Measurements from ENCODE around the gene PDE7B. TPM values are rescaled to one million over a fixed set of nuclear protein-coding genes. Genes with fewer than 3 reads are reported as not detected.

PDE7B gene
- total RNA-seq, 1 donor from 2014 or later = 11.1 TPM

DNA sequence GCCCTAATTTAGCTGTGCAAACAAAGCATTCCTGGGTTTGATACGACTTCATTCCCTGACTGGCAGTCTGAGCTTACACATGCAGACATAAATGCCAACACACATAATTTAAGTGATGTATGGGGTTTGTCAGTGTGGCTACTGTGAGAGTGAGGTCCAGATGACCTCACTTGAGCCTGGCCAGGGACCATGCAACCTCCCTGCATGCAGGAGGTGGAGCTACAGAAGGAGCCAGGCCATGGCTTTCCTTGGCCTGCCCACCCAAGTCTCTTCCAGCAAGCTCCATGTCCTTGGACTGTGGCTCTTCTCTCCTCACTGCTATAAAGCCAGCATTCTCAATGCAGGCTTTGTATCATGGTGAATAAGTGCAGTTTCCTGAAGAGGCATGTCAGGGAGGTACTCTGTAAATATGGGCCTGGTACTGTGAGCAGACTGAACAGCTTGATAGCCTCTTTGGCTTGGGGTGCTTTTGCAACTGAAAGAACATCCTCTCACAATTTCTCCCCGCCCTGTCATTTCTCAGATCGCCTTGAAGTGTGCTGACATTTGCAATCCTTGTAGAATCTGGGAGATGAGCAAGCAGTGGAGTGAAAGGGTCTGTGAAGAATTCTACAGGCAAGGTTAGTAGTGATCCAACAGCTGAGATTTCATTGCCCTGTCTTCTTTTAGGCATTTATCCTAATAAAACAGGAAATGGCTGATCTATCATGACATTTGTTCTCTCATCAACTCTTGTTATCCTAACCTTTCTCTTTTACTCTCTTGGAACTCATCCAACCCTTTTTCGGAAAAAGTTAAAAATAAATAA is 329.4 kb downstream of the PDE7B start:
- H3K36me3 Mint-ChIP-seq (ENCODE audit: low read depth) = peaks cover 10% of the 10 kb centered on the region
- no peak for DNase-seq (ENCODE audit: low spot score)
- H3K4me1 Mint-ChIP-seq (ENCODE audit: low read depth) = no peaks in the 10 kb centered on the region
- no peaks in the 10 kb centered on the region for H3K9me3 Mint-ChIP-seq
- no peak overlapping the region for H3K4me3 Mint-ChIP-seq
- H3K27me3 Mint-ChIP-seq (ENCODE audit: insufficient read depth) = no peaks in the 10 kb centered on the region
- intact Hi-C loops (cut with micrococcal nuclease) = no loop called here
- no peak overlapping the region for H3K27ac Mint-ChIP-seq

- Mint-ChIP-seq H3K4me1 (ENCODE audit: low read depth) (no peaks in the 10 kb centered on the region), H3K9me3 (no peaks in the 10 kb centered on the region), H3K27ac (no peak overlapping the region), H3K4me3 (no peak overlapping the region), H3K36me3 (ENCODE audit: low read depth) (peaks cover 10% of the 10 kb centered on the region), H3K27me3 (ENCODE audit: insufficient read depth) (no peaks in the 10 kb centered on the region)
- DNase-seq (ENCODE audit: low spot score) = no peak
- intact Hi-C loops (cut with micrococcal nuclease) = no loop called here
These were observed 330.0 kb downstream of the PDE7B start for GRCh38 chr6:136181512-136181833.

DNA sequence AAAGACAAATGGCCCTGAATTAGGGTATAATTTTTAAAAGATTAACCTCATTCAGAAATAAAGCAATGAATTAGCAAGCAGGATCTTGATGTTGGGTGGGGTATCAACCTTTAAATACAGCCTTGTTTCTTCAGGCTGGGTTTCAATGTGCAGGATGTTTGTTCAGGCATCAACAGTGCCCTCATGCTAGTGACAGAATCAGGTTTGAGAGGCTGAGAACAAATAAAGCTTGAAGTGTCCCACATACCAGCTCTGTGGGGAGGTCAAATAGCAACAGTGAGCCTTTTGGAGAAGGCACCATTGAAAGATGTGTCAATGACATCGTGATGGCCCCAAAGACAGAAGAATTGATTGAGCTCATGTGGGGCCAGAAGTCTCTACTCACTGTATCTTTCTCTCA is 330.4 kb downstream of the PDE7B start:
- intact Hi-C loops (cut with micrococcal nuclease) = no loop called here
- H3K27ac Mint-ChIP-seq = no peak overlapping the region

GRCh38 chr6:136184738-136185137 is 333.2 kb downstream of the PDE7B start:
- intact Hi-C loops (cut with micrococcal nuclease) = no loop called here
- Mint-ChIP-seq H3K4me3 (no peak overlapping the region), H3K36me3 (ENCODE audit: low read depth) (peaks cover 6% of the 10 kb centered on the region)

More for the DNA sequence above, 330.4 kb downstream of the PDE7B start:
- no peak overlapping the region for H3K4me3 Mint-ChIP-seq
- no peak for DNase-seq (ENCODE audit: low spot score)
- no peaks in the 10 kb centered on the region for H3K9me3 Mint-ChIP-seq
- H3K4me1 Mint-ChIP-seq (ENCODE audit: low read depth) = no peaks in the 10 kb centered on the region
- no peaks in the 10 kb centered on the region for H3K27me3 Mint-ChIP-seq (ENCODE audit: insufficient read depth)
- peaks cover 10% of the 10 kb centered on the region for H3K36me3 Mint-ChIP-seq (ENCODE audit: low read depth)

DNA sequence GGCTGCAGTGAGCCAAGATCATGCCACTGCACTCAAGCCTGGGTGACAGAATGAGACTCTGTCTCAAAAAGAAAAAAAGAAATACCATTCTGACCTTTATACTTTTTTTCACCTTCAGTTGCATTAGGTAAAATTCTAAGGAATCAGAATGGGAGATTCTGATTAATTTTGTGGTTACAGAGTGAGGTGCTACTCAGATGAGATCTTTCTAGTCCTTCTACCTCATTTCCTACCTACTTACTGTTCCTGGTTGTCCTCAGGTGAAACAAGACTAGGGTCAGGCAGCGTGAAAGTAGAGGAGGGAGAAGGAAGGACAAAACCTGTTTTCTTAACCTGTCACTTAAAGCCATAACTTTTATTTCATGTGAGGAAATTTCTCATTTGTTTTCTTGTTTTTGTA is 334.9 kb downstream of the PDE7B start:
- no peak for DNase-seq (ENCODE audit: low spot score)
- no peak overlapping the region for H3K4me3 Mint-ChIP-seq
- H3K27ac Mint-ChIP-seq = no peak overlapping the region
- H3K4me1 Mint-ChIP-seq (ENCODE audit: low read depth) = no peaks in the 10 kb centered on the region
- intact Hi-C loops (cut with micrococcal nuclease) = no loop called here
- H3K27me3 Mint-ChIP-seq (ENCODE audit: insufficient read depth) = no peaks in the 10 kb centered on the region
- H3K36me3 Mint-ChIP-seq (ENCODE audit: low read depth) = peaks cover 3% of the 10 kb centered on the region
- no peaks in the 10 kb centered on the region for H3K9me3 Mint-ChIP-seq

More at GRCh38 chr6:136184738-136185137, 333.2 kb downstream of the PDE7B start:
- H3K9me3 Mint-ChIP-seq = no peaks in the 10 kb centered on the region
- H3K4me1 Mint-ChIP-seq (ENCODE audit: low read depth) = no peaks in the 10 kb centered on the region
- no peak for DNase-seq (ENCODE audit: low spot score)
- no peak overlapping the region for H3K27ac Mint-ChIP-seq
- no peaks in the 10 kb centered on the region for H3K27me3 Mint-ChIP-seq (ENCODE audit: insufficient read depth)

DNA sequence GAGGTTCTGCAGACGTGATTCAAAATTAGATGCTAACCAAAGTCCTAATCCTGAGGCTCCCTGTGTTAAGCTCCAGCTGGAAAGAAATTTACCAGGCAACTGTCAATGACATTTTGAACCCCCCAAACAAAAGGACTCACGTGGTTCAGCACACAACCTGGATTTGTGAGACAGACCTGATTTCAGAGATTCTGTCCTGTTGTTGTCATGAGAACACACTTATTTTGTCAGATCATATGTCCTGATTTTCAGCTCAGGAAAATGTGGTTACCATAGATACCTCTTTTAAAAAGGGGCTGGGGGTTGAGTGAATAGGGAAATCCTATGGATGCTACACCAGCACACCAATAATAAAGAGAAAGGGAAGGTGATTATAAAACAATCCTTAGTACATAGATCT is 337.0 kb downstream of the PDE7B start:
- H3K9me3 Mint-ChIP-seq = no peaks in the 10 kb centered on the region
- H3K4me3 Mint-ChIP-seq = no peak overlapping the region
- peaks cover 2% of the 10 kb centered on the region for H3K27me3 Mint-ChIP-seq (ENCODE audit: insufficient read depth)
- H3K27ac Mint-ChIP-seq = no peak overlapping the region
- peaks cover 3% of the 10 kb centered on the region for H3K36me3 Mint-ChIP-seq (ENCODE audit: low read depth)
- no peak for DNase-seq (ENCODE audit: low spot score)
- no peaks in the 10 kb centered on the region for H3K4me1 Mint-ChIP-seq (ENCODE audit: low read depth)
- intact Hi-C loops (cut with micrococcal nuclease) = no loop called here

- intact Hi-C loops (cut with micrococcal nuclease) = no loop called here
- DNase-seq (ENCODE audit: low spot score) = no peak
- H3K9me3 Mint-ChIP-seq = no peaks in the 10 kb centered on the region
- peaks cover 3% of the 10 kb centered on the region for H3K36me3 Mint-ChIP-seq (ENCODE audit: low read depth)
- H3K27ac Mint-ChIP-seq = no peak overlapping the region
- no peak overlapping the region for H3K4me3 Mint-ChIP-seq
- peaks cover 2% of the 10 kb centered on the region for H3K27me3 Mint-ChIP-seq (ENCODE audit: insufficient read depth)
- no peaks in the 10 kb centered on the region for H3K4me1 Mint-ChIP-seq (ENCODE audit: low read depth)
These were observed 337.6 kb downstream of the PDE7B start for GRCh38 chr6:136189104-136189503.

DNA sequence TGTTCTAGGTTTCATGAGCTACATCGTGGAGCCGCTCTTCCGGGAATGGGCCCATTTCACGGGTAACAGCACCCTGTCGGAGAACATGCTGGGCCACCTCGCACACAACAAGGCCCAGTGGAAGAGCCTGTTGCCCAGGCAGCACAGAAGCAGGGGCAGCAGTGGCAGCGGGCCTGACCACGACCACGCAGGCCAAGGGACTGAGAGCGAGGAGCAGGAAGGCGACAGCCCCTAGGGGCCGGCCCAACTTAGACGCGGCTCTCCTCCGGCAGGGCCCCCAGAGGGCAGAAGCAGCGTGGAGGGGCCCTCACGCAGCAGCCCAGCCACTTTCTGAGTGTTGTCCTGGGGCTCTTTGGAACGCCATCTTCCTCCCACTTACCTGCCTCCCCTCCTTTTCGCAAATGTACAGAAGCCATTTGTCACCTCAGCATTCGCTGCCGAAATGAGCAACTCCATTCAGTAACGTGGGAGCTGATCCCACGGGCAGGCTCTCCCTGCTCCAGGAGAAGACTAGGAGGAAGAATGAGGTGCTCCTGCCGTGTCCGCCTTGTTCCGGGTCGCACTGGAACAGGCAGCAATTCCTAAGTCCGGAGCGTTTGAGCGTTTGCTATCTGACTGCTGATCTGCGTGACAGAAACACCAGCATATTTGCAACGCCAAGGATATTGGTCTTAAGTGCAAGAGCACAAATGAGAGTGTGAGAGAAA is 340.3 kb downstream of the PDE7B start:
- peaks cover 3% of the 10 kb centered on the region for H3K36me3 Mint-ChIP-seq (ENCODE audit: low read depth)
- no peaks in the 10 kb centered on the region for H3K4me1 Mint-ChIP-seq (ENCODE audit: low read depth)
- DNase-seq (ENCODE audit: low spot score) = no peak
- H3K4me3 Mint-ChIP-seq = no peak overlapping the region
- H3K27ac Mint-ChIP-seq = no peak overlapping the region
- H3K27me3 Mint-ChIP-seq (ENCODE audit: insufficient read depth) = peaks cover 4% of the 10 kb centered on the region
- intact Hi-C loops (cut with micrococcal nuclease) = no loop called here
- H3K9me3 Mint-ChIP-seq = no peaks in the 10 kb centered on the region

DNA sequence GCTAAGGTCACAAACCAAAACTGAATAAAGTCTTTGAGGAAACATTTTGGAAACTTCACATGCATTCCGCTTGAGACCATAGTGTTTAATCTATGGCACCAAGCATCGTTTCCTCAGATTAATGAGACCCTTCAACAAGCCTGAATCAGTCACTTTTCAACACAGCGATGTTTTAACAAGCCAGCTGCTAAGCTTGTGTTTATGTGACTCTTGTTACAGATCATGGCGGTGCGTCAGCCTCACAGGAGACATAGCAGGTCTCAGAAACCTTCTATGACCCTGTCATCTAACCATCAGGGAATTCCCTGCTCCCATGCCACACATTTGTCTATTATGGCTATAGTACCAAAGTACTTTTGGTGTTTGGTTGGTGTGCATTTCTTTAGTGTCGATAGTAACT is 341.4 kb downstream of the PDE7B start:
- no peak overlapping the region for H3K27ac Mint-ChIP-seq
- H3K4me1 Mint-ChIP-seq (ENCODE audit: low read depth) = no peaks in the 10 kb centered on the region
- no peaks in the 10 kb centered on the region for H3K9me3 Mint-ChIP-seq
- H3K36me3 Mint-ChIP-seq (ENCODE audit: low read depth) = peaks cover under 1% of the 10 kb centered on the region
- no peak for DNase-seq (ENCODE audit: low spot score)
- peaks cover 4% of the 10 kb centered on the region for H3K27me3 Mint-ChIP-seq (ENCODE audit: insufficient read depth)
- intact Hi-C loops (cut with micrococcal nuclease) = no loop called here
- no peak overlapping the region for H3K4me3 Mint-ChIP-seq

DNA sequence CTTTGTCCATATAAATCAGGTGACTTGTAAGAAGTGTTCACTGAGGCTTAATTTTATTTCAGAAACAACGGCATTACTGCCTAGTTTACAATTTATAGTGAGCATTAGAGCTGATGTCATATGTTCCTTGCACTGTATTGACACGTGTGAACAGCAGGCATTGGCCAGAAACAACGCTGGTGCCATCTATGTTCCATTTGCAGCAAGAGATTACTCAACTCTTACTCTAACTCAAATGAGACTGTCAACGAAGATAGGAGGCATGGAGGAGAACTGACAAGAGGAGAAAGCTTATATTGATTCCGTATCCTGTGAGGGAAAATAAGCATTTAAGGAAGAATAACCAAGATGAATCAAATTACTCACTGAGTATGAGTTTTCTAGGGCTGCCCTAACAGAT is 350.2 kb downstream of the PDE7B start:
- Mint-ChIP-seq H3K9me3 (no peaks in the 10 kb centered on the region), H3K27me3 (ENCODE audit: insufficient read depth) (peaks cover 4% of the 10 kb centered on the region), H3K27ac (no peak overlapping the region)

DNA sequence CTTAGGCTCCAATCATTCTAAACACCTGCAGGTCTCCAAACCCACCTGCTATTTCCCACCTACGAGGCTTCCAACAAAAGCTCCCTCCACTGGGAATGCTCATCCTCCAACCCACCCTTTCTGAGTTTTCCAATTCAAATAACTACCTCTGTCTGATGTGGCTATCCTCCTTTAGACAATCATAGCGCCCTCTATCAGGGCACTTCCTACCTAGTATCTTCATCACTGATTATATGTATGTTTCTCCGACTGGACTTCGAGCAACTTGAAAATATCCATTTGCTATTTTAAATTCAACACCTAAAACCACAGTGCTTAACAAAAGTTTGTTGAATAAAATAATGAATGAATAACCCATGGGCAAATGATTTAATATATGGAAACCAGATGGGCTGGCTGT is 357.3 kb downstream of the PDE7B start:
- no peaks in the 10 kb centered on the region for H3K4me1 Mint-ChIP-seq (ENCODE audit: low read depth)
- no peaks in the 10 kb centered on the region for H3K9me3 Mint-ChIP-seq
- intact Hi-C loops (cut with micrococcal nuclease) = no loop called here
- no peak overlapping the region for H3K27ac Mint-ChIP-seq
- H3K4me3 Mint-ChIP-seq = no peak overlapping the region
- H3K27me3 Mint-ChIP-seq (ENCODE audit: insufficient read depth) = peaks cover 8% of the 10 kb centered on the region
- no peaks in the 10 kb centered on the region for H3K36me3 Mint-ChIP-seq (ENCODE audit: low read depth)
- DNase-seq (ENCODE audit: low spot score) = no peak

More for the DNA sequence above, 350.2 kb downstream of the PDE7B start:
- H3K4me1 Mint-ChIP-seq (ENCODE audit: low read depth) = no peaks in the 10 kb centered on the region
- H3K36me3 Mint-ChIP-seq (ENCODE audit: low read depth) = no peaks in the 10 kb centered on the region
- DNase-seq (ENCODE audit: low spot score) = no peak
- intact Hi-C loops (cut with micrococcal nuclease) = no loop called here
- H3K4me3 Mint-ChIP-seq = no peak overlapping the region

DNA sequence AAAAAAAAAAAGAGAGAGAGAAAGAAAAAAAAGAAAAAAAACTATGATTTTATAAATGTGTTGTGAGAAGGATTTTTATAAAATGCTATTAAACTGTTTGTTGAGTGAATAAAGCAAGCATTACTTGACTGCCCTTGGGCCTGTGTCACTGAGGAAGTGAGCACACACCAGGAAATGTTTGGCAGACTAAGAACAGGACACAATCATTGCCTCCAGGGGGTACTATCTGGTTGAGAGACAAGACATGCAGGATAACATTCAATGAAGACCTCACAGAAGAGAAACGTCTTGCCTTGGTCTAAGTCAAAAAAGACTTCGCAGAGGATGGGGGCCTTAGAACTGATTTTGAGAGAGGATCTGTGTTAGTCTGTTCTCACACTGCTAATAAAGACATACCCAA is 358.0 kb downstream of the PDE7B start:
- DNase-seq (ENCODE audit: low spot score) = no peak
- Mint-ChIP-seq H3K4me1 (ENCODE audit: low read depth) (no peaks in the 10 kb centered on the region), H3K36me3 (ENCODE audit: low read depth) (no peaks in the 10 kb centered on the region), H3K27ac (no peak overlapping the region), H3K27me3 (ENCODE audit: insufficient read depth) (peaks cover 8% of the 10 kb centered on the region), H3K9me3 (no peaks in the 10 kb centered on the region), H3K4me3 (no peak overlapping the region)
- intact Hi-C loops (cut with micrococcal nuclease) = no loop called here

- Mint-ChIP-seq H3K4me1 (ENCODE audit: low read depth) (no peaks in the 10 kb centered on the region), H3K27me3 (ENCODE audit: insufficient read depth) (peaks cover 8% of the 10 kb centered on the region), H3K9me3 (no peaks in the 10 kb centered on the region), H3K4me3 (no peak overlapping the region), H3K36me3 (ENCODE audit: low read depth) (no peaks in the 10 kb centered on the region), H3K27ac (no peak overlapping the region)
- no peak for DNase-seq (ENCODE audit: low spot score)
- intact Hi-C loops (cut with micrococcal nuclease) = no loop called here
These were observed 359.1 kb downstream of the PDE7B start for GRCh38 chr6:136210398-136211165.
